GM19240 (cell line): ENCODE measurements around the gene LIMK2.

Experiments used
- DNase-seq: peaks from one replicate; pipeline ENCODE4 v3.0.0; 2011; ENCODE audit warnings: low spot score; ENCODE audit not compliant: insufficient read length

The LIMK2 gene

GRCh38 chr22:31271485-31271884, 59.4 kb downstream of the LIMK2 start:
- DNase-seq, result no peak

- DNase-seq, result peak; percentile 68
Observed at GRCh38 chr22:31272522-31273446, 60.7 kb downstream of the LIMK2 start.

- DNase-seq, result no peak
Observed at GRCh38 chr22:31274017-31274416, 61.9 kb downstream of the LIMK2 start.

GRCh38 chr22:31275018-31275417, 62.9 kb downstream of the LIMK2 start:
- no peak for DNase-seq

GRCh38 chr22:31275576-31275975, 63.5 kb downstream of the LIMK2 start:
- no peak for DNase-seq

- DNase-seq, result no peak
Observed at GRCh38 chr22:31276426-31277167, 64.5 kb downstream of the LIMK2 start.

GRCh38 chr22:31277741-31278140, 65.6 kb downstream of the LIMK2 start:
- DNase-seq, result no peak

GRCh38 chr22:31278151-31278621, 66.1 kb downstream of the LIMK2 start:
- DNase-seq, result no peak

- DNase-seq, result no peak
Observed at GRCh38 chr22:31278626-31279326, 66.7 kb downstream of the LIMK2 start.

- no peak for DNase-seq
Observed at GRCh38 chr22:31279327-31279669, 67.2 kb downstream of the LIMK2 start.

GRCh38 chr22:31279821-31280505, 67.9 kb downstream of the LIMK2 start:
- DNase-seq, result no peak

- DNase-seq, result no peak
Observed at GRCh38 chr22:31281733-31282132, 69.6 kb downstream of the LIMK2 start.

GRCh38 chr22:31282748-31283468, 70.8 kb downstream of the LIMK2 start:
- no peak for DNase-seq

- DNase-seq, result no peak
Observed at GRCh38 chr22:31284281-31285155, 72.4 kb downstream of the LIMK2 start.

- no peak for DNase-seq
Observed at GRCh38 chr22:31286360-31287255, 74.5 kb downstream of the LIMK2 start.

GRCh38 chr22:31287818-31288495, 75.9 kb downstream of the LIMK2 start:
- no peak for DNase-seq

- DNase-seq, result no peak
Observed at GRCh38 chr22:31288496-31289240, 76.6 kb downstream of the LIMK2 start.
